ENCODE data around the gene ALG14. TPM values are rescaled to one million over a fixed set of nuclear protein-coding genes. Genes with fewer than 3 reads are reported as not detected.

ALG14 gene
- total RNA-seq, 4 donors from 2014 or later: 1.5 to 4.6 (median 3.2) TPM

DNA sequence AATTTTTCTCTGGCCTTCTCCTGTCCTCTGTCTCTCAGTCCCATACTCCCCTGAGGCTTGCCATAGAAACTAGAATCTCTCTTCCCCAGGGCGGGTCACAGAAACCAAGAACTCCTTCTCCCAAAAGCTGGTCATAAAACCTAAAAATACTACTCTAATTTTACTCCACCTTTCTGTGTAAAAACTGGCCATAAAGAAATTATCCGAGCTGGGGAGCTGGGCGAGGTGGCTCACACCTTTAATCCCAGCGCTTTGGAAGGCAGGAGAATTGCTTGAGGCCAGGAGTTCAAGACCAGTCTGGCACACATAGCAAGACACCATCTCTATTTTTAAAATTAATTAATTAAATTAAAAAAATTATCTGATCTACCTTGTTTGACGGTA is 3.0 kb downstream of the ALG14 start:
- DNase-seq: no peak
- 97% methylated on average over 5 of the region's 5 CpGs for WGBS, 2 donors
- intact Hi-C loops (cut with DNase I): no loop called here
- no peaks in the 10 kb centered on the region for H3K9me3 ChIP-seq
- H3K36me3 ChIP-seq: no peaks in the 10 kb centered on the region
- H3K27me3 ChIP-seq: no peaks in the 10 kb centered on the region
- H3K27ac ChIP-seq: no peak overlapping the region
- H3K4me1 ChIP-seq: peaks cover 24 to 25% of the 10 kb centered on the region in 2 donors
- no peak overlapping the region for H3K4me3 ChIP-seq (replicated peaks in 1 of 3)
- TF ChIP-seq POLR2A (IDR thresholded peaks at IDR 0.05): no peak
- TF ChIP-seq, protein P1, sequence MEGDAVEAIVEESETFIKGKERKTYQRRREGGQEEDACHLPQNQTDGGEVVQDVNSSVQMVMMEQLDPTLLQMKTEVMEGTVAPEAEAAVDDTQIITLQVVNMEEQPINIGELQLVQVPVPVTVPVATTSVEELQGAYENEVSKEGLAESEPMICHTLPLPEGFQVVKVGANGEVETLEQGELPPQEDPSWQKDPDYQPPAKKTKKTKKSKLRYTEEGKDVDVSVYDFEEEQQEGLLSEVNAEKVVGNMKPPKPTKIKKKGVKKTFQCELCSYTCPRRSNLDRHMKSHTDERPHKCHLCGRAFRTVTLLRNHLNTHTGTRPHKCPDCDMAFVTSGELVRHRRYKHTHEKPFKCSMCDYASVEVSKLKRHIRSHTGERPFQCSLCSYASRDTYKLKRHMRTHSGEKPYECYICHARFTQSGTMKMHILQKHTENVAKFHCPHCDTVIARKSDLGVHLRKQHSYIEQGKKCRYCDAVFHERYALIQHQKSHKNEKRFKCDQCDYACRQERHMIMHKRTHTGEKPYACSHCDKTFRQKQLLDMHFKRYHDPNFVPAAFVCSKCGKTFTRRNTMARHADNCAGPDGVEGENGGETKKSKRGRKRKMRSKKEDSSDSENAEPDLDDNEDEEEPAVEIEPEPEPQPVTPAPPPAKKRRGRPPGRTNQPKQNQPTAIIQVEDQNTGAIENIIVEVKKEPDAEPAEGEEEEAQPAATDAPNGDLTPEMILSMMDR (IDR thresholded peaks at IDR 0.05): no peak

DNA sequence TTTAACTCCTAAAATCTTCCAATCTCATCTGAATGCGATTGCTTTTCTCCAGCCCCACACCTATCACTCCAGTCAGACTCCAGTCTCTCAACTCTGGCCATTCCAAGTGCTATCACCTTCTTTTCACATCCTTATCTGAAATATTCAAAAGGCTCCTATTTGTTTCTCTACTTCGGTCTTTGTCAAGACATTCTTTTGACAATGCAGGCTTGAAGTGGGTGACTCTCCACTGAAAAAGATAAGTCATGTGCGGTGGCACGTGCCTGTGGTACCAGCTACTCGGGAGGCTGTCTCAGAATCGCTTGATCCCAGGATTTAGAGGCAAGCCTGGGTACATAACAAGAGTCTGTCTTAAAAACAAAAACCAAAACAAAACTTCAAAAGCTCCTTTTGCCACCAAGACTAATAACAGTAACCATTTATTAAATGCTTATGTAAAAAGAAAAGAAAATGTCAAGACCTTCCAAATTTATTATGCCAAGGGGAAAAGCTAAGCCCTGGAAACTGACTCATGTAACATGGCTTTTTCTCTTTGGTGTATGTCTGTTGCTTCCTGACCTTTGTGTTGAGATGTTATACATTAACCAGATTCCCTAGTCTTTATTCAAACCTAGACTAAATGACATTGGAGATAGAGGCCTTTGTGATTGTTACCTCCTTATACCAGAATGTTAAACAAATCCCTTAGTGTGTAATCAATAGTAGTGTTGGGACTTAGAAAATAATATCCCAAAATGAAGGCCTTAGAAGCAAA is 3.6 kb downstream of the ALG14 start:
- intact Hi-C loops (cut with DNase I): no loop called here
- Histone ChIP-seq H3K4me1 (peaks cover 24 to 25% of the 10 kb centered on the region in 2 donors), H3K27me3 (no peaks in the 10 kb centered on the region), H3K27ac (peak overlapping the region in 1 of 3 donors; percentile 77), H3K9me3 (no peaks in the 10 kb centered on the region), H3K4me3 (replicated peaks in 1 of 3) (no peak overlapping the region), H3K36me3 (no peaks in the 10 kb centered on the region)
- TF ChIP-seq, protein P1 (IDR thresholded peaks at IDR 0.05): no peak
- TF ChIP-seq POLR2A (IDR thresholded peaks at IDR 0.05): no peak
- 95 to 97% methylated on average over 6 of the region's 6 CpGs for WGBS, 2 donors
- no peak for DNase-seq

DNA sequence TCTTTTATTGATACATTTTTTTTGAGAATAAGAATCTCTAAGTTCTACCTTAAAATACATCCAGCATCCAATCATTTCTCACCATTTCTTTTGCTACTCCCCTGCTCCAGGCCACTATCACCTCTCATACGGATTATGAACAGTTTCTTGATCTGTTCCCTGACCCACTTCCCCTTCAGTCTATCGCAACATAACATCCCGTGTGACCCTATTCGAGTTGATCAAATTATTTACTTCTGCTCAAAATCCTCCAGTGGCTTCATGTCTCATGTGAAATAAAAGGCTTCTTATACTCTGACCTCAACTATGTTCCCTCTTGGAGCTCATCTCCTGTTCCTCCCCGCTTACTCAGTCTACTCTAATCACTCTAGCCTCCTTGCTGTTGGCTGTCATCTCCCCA is 5.2 kb downstream of the ALG14 start:
- Histone ChIP-seq H3K36me3 (no peaks in the 10 kb centered on the region), H3K4me1 (peaks cover 24 to 25% of the 10 kb centered on the region in 2 donors), H3K27ac (peak overlapping the region; percentile 49 to 77 (median 69)), H3K27me3 (no peaks in the 10 kb centered on the region), H3K9me3 (no peaks in the 10 kb centered on the region), H3K4me3 (replicated peaks in 1 of 3) (no peak overlapping the region)
- intact Hi-C loops (cut with DNase I): no loop called here
- TF ChIP-seq, protein P1 (IDR thresholded peaks at IDR 0.05): no peak
- TF ChIP-seq POLR2A (IDR thresholded peaks at IDR 0.05): no peak
- no peak for DNase-seq
- 79 to 89% methylated on average over 5 of the region's 5 CpGs for WGBS, 2 donors

DNA sequence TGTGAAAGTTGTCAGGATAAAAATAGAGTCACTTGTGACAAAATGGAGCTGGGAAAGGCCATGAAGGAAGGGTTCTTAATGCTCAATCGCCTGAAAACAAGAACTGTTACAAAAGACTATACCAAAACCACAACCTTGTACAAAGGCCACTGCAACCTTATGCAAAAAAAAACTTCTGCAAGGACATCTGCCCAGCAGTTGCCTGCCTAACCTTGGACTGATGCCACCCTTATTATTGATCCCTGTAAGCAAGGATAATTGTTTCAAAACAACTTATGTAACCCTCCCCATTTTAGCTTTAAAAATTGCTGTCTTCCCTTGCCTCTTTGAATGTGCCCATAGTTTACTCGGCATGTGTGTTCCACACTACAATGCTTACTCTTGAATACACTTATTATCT is 5.7 kb downstream of the ALG14 start:
- Histone ChIP-seq H3K36me3 (no peaks in the 10 kb centered on the region), H3K27ac (peak overlapping the region; percentile 49 to 77 (median 69)), H3K4me3 (replicated peaks in 1 of 3) (no peak overlapping the region), H3K9me3 (no peaks in the 10 kb centered on the region), H3K27me3 (no peaks in the 10 kb centered on the region), H3K4me1 (peaks cover 24 to 25% of the 10 kb centered on the region in 2 donors)
- WGBS, 2 donors: 33 to 46% methylated on average over 2 of the region's 2 CpGs
- no peak for TF ChIP-seq POLR2A (IDR thresholded peaks at IDR 0.05)
- TF ChIP-seq, protein P1 (IDR thresholded peaks at IDR 0.05): no peak
- intact Hi-C loops (cut with DNase I): no loop called here
- DNase-seq: peak in 1 of 2 donors; percentile 8

DNA sequence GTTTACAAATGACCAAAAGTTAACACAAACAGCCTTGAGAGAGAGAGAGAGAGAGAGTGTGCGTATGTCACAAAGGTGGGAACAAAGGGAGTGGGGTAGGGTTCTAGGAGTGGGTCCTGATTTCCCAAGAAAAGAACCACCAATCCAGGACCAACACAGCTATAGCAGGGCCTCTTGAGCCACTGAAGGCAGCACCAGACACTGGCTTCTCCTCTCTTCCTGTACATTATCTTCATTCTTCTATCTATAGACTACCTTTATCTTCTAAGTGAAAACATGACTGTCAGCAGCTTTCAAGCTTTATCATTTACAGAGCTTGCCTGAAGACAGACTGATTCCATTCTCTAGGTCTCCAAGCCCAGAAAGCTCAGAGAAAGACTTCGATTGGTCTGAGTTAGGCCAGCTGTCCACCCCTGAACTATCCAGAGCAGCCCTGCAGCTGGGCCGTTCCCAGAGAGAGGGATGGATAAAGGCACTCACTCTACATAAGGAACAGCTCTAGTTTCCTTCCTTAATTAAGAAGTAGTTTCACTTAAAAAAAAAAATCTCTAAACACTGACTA is 11.2 kb downstream of the ALG14 start:
- Histone ChIP-seq H3K4me3 (replicated peaks in 1 of 3) (no peak overlapping the region), H3K9me3 (no peaks in the 10 kb centered on the region), H3K27me3 (no peaks in the 10 kb centered on the region), H3K36me3 (no peaks in the 10 kb centered on the region), H3K4me1 (peaks cover 5 to 9% of the 10 kb centered on the region in 2 donors), H3K27ac (no peak overlapping the region)
- no peak for TF ChIP-seq POLR2A (IDR thresholded peaks at IDR 0.05)
- TF ChIP-seq, protein P1 (IDR thresholded peaks at IDR 0.05): no peak
- no peak for DNase-seq
- WGBS, 2 donors: 82 to 92% methylated on average over 3 of the region's 3 CpGs
- intact Hi-C loops (cut with DNase I): no loop called here

Data from thyroid gland (tissue), 4 donors.